HG03139 (cell line): ENCODE results near the gene CFAP99.

Experiments used
- ATAC-seq: cut with Tn5 transposase; IDR thresholded peaks from one replicate; pipeline ENCODE4 v1.9.1; 2021; ENCODE audit not compliant: unreplicated experiment

CFAP99 gene

GRCh38 chr4:2390146-2390545 is 28.6 kb upstream of the CFAP99 start:
- ATAC-seq, result no peak

- ATAC-seq, result no peak
Measured at GRCh38 chr4:2390784-2391421, 27.9 kb upstream of the CFAP99 start.

- ATAC-seq, result no peak
Measured at GRCh38 chr4:2393353-2394270, 25.1 kb upstream of the CFAP99 start.

- no peak for ATAC-seq
Measured at GRCh38 chr4:2394528-2394927, 24.2 kb upstream of the CFAP99 start.

DNA sequence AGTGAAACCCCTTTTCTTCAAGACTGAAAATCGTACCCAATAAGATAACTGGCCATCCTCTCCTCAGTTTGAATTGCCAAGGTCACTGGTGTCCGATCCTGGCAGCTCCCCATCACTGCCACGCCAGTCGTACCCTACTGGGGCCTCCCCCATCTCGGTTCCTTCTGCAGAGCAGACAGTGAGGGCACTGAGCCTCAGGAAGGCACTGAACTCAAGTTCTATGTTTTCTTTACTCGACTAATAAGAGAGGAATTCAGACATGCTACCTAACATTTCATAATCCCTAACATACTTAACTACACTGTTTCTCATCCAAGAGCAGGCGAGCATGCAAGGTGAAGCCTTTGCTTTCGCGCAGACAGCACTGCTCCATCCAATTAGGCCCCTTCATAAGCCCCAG is 23.7 kb upstream of the CFAP99 start:
- ATAC-seq, result no peak

- ATAC-seq, result no peak
Measured at GRCh38 chr4:2395584-2395983, 23.2 kb upstream of the CFAP99 start.

GRCh38 chr4:2396781-2397368 is 21.9 kb upstream of the CFAP99 start:
- ATAC-seq, result no peak

DNA sequence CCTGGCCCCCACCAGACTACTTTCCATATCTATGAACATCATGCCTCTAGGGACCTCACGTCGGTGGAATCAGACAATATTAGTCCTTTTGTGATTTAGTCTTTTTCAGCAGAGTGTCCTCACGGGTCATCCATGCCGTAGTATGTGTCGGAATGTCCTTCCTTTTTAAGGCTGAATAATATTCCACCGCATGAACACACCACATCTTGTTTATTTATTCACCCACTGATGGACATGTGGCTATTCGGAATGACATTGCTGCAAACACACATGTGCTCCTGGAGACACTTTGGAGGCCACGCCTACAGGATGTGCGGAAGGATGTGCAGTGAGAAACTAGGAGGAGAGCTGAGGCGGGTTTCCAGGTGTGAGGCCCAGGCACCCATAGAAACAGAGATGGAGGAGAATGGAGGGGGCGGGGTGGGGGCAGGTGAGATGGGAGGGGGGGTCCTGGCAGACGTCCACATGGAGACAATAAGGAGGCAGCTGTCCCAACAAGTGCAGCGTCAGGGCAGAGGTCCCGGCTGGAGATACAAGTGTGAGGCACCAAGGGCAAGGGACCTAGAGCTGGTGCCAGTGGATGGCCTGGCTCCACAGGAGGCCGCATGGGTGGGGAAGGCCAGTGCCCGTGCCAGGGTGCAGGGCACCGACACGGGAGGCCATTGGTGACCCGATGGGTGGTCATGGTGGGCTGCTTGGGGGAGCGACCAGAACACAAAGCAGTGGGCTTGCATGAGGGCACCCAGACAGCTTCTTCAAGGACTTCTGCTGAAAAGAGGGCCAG is 21.0 kb upstream of the CFAP99 start:
- ATAC-seq, result no peak

DNA sequence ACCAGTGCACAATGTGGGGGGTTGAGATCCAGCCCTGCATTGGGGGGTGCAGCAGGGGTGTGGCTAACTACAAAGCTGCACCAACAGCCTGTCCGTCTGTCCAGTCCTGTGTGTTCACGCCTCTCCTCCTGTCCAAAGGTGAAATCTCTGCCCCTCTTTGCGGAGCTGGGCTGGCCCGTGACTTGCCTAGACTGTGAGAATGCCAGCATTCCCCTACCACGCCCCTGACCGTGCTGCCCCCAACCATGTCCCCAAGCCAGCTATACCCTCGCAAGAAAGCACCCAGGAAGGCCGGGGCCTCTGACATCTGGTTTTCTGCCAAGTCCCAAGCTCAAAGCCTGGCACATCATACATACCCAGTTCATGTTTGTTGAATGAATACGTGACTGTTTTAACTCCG is 19.5 kb upstream of the CFAP99 start:
- ATAC-seq, result no peak

DNA sequence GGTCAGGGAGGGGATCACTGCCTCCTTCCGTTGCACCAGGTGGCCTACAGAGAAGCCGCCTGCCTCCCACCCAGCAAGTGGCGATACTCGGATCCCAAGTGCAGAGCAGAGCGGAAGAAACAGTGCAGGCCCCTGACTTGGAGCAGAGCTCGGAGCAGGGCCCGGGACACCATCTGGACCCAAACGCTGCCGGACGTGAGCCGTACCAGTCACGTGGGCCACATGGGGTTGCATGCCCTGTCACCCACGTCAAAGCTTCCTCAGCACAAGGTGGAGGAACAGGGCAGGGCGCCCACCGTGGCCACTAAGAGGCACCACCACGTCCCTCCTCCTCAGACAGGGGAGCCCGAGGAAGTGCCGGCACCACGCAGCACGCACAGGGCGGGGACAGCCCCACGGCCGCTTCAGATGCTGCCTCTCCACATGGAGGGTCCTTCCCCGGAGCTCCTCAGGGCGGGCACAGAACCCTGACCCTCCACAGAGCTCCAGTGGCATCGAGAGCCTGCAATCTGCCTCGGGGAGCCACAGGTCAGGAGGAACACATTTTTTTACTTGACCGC is 19.0 kb upstream of the CFAP99 start:
- ATAC-seq, result no peak

DNA sequence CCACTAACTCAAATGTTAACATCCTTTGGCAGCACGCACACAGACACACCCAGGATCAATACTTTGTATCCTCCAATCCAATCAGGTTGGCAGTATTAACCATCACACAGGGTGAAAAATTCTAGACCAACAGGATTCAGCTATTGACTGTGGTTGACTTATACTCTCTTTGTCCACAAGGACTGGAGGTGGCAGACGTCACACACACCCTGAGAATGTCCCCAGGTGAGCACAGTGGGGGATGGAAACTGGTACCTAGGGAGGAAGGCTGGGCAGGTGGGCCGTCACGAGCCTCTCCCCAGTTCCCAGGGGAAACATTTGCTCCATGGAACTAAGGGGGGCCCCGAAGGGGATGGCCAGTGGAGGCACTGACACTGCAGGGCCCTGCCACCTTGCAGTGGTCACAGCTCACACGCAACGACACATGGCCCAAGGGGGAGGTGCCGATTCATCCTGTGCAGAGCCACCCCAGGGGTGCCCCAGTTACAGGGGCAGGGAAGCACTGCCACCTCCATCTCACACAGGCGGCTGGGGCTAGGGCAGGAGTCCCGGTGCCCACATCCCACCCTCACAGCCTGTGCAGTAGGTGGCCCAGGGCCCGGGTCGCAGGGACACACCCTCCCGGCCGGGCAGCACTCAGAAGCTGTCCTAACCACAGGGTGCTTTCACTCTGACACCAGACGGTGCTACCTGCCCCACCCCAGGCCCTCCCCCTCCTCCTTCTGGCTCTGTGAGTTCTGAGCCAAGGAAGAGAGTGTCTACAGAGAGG is 17.7 kb upstream of the CFAP99 start:
- ATAC-seq, result no peak

GRCh38 chr4:2401610-2401983 is 17.2 kb upstream of the CFAP99 start:
- no peak for ATAC-seq

- no peak for ATAC-seq
Measured at GRCh38 chr4:2402048-2402842, 16.5 kb upstream of the CFAP99 start.

DNA sequence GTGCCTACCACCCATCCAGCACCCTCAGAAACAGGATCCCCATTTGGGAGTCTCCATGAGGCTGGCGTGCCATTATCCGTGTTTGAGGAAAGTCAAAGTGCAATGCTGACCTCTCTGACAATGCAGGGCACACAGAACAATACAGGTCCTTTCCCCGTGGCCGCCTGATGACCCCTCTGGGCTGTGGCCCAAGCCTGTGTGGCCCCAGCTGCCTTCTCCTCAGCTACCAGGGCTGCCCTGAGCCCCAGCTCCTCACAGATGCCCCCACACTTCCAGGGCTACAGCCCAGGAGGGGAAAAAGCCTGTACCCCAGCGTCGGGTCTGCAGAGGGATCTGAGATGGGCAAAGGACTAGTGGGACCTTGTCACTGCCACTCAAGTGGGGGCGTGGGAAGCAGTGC is 15.8 kb upstream of the CFAP99 start:
- no peak for ATAC-seq

- no peak for ATAC-seq
Measured at GRCh38 chr4:2406406-2406805, 12.3 kb upstream of the CFAP99 start.

DNA sequence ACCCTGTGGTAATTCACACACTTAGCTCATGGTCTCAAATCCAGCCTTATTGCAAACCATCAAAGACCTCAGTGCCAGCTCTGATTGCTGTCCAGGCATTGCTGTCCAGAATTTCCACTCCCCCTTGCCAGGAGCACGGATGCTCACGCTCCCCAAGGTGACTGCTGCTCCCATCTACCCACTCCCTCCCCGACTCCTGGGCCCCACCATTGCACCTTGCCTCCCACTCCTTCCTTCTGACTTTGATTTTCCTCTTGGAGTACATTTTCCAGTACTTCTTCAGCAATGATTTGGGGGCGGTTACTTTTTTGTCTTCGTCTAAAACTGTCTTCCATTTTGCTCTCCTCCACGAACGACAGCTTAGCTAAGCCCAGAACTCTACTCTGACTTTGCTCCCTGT is 11.8 kb upstream of the CFAP99 start:
- ATAC-seq, result no peak

GRCh38 chr4:2407991-2408342 is 10.8 kb upstream of the CFAP99 start:
- ATAC-seq, result no peak

DNA sequence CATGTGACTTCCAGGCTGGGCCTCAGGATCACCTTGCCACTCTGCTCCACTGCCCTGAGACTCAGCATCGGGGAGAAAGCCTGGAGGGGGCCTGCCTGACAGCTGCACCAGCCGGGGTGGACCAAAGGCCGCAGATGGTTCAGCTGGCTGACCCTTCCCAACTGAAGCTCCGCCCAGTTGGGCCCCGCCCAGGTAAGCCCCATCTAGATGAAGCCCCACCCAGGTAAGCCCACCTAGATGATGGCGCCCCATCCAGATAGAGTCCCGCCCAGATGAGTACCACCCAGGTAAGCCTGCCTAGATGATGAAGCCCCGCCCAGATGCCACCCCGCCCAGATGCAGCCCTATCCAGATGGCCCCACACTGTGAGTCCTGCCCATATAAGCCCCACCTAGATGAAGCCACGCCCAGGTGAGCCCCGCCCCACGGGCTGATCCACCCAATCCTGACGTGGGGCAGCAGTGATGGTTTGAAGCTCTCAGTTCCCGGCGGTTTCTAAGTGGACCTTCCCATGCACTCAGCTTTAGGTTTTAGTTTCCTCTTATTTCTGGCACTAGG is 10.3 kb upstream of the CFAP99 start:
- ATAC-seq, result no peak

- ATAC-seq, result no peak
Measured at GRCh38 chr4:2408976-2409375, 9.8 kb upstream of the CFAP99 start.
